Hematopoietic multipotent progenitor cell treated with erythropoietin and hydrocortisone succinate and interleukin-3 and kit ligand, for 4 days (in vitro differentiated cells): ENCODE data around the gene FOXC2.

Experiments used
- DNase-seq: peaks from one replicate; pipeline ENCODE4 v3.0.0-alpha.2; 2015

FOXC2 gene

GRCh38 chr16:86566601-86566965 lies at the start of gene FOXC2:
Gene FOXC2 (plus strand): TSS chr16:86566829. CDS start chr16:86567336, 507 bp downstream.
- DNase-seq: peak; percentile 87

DNA sequence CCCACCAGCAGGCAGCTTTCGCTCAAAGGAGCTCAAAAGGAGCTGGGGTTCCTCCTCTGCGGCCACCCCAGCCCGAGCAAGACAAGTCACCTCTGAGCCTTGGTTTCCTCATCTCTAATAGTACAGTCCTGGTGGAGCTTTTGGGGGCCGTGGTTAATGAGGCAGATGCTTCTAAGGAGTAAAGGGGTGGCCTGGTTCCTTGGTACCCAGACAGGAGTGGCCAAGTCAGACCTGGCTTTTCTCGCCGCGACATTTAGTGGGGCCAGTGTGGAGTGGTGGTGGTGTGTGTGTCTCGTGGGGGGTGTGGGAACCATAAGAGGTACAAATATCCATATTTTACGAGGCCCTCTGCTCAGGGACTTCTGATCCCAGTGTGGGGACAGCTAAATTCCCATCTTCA lies 49.6 kb upstream of the FOXC2 start:
- DNase-seq: no peak

- peak; percentile 74 for DNase-seq
These were observed 48.9 kb upstream of the FOXC2 start for GRCh38 chr16:86517652-86518258.

- DNase-seq: no peak
These were observed 47.5 kb upstream of the FOXC2 start for GRCh38 chr16:86519007-86519648.

DNA sequence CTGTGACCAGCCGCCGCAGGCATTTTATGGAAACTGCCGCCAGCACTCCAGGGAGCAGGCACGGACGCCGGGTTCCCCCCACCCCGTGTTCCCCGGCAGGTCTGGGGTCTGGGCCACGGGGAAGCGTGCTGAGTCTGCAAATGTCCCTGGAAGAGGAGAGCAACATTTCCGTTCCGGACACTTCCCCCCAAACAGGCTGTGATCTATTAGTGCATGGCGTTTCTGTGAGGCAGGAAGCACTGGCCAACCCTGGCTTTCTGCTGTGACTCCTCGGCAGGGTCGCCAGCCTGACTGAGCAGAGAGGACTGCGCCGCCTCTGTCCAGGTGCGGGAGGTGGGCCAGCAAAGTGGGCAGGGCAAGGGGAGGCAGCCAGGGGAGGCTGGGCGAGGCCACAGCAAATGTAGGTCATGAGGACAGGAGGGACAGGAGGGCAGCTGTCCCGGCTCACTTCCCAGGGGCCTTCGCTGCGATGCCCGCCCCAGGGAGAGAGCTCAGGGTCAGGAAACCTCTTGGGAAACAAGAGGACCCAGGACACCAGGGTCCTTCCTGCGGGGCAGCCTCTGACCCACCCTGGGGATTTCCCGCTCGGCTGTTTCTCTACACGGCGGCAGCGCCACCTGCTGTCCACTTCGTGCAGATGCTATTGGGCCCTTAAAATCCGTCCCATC lies 46.8 kb upstream of the FOXC2 start:
- peak; percentile 65 for DNase-seq

DNA sequence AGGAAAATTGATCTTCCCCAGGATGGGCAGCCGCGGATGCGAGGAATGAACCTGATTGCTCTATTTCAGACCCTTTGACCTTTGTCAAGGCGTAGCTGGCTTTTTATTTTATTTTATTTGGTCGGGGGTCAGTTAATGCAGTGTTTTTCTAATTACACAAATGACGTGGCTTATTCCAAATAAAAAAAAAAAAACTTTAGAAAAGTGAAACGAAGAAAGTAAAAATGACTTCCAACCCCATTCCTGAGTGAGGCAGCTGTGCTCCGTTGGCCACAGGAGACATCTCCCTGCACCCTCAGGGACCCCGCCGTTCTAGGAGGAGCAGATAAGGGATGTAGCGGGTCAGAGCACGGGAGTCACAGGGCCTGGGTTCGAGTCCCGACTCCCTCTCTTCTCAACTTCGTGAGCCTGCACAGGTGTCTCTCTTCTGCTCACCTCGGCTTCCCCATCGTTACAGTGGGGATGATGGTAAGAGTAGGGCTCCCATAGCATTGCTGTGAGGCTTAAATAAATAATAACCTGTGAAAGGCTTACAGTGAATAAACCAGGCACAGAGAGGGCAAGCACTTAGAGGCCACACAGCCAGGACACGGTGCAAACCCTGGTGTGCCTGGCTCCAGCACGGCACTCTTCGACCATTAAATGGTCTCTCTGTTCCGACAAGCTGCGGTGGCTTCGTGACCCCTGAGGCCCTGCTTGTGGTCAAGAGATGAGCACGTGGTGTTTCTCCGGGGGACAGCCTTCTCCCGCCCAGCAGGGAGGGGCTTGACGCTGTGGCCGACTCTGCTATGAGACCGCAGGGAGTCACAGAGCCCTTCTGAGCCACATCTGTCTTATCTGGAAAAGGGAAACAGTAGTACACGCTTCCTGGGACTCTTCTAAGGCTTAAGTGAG lies 46.1 kb upstream of the FOXC2 start:
- DNase-seq: no peak

- no peak for DNase-seq
These were observed 45.1 kb upstream of the FOXC2 start for GRCh38 chr16:86521236-86522197.

DNA sequence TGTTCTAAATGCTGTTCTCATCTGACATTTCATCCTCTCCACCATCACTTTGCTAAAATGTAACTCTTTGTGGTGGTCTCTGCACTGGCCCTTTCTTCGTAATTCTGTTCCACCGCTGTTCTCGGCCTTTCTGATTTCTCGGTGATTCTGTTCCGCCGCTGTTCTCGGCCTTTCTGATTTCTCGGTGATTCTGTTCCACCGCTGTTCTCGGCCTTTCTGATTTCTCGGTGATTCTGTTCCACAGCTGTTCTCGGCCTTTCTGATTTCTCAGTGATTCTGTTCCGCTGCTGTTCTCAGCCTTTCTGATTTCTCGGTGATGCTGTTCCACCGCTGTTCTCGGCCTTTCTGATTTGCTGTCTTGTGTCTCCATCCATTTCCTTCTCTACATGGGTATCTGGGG lies 44.0 kb upstream of the FOXC2 start:
- no peak for DNase-seq

DNA sequence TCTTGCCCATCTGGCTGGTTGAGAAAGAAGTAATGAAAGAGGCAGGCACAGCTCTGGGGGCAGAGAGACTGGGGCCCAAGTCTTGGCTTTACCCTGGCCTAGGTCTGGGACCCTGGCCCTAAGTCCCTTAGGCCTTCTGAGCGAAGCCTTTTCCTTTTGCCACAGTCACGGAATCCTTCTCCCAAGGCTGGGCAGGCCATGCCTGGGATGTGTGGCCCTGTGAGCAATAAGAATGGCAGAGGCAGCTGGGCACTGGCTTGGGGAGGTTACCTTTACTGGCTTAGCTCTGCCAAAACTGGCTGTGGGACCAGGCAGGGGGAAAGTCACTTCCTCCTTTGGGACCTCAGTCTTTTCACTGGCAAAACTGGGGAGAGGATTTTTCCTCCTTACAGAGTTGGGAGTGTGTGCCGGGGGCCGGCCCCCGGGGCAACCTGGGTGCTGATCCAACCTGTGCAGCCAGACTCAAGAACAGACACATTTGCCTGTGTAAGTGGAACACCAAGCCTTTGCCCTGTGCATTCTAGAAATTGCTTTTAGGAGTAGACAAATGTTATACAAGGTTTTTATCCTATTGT lies 43.4 kb upstream of the FOXC2 start:
- no peak for DNase-seq

DNA sequence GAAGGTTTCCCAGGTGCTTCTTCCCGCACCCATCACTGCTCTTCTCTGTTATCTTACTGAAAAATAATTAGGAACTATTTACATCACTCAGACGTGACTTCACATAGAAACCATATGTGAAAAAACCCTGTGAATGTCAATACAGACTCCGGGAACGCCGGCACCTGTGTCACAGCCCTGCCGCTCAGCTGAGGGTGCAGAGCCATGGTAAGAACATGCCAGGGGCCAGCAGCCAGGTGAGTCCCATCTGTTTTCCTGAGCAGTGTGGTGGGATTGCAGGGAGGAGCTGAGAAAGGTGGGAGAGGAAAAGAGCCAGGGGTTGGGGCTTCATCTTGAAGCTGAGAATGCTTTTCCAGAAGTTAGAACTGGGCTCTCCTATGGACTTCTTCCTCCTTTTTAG lies 42.6 kb upstream of the FOXC2 start:
- DNase-seq: no peak

GRCh38 chr16:86525696-86526095 lies 40.9 kb upstream of the FOXC2 start:
- DNase-seq: no peak

GRCh38 chr16:86527366-86527765 lies 39.3 kb upstream of the FOXC2 start:
- no peak for DNase-seq

GRCh38 chr16:86528061-86528929 lies 38.3 kb upstream of the FOXC2 start:
- no peak for DNase-seq

- no peak for DNase-seq
These were observed 37.5 kb upstream of the FOXC2 start for GRCh38 chr16:86529160-86529559.

GRCh38 chr16:86530251-86531190 lies 36.1 kb upstream of the FOXC2 start:
- no peak for DNase-seq

DNA sequence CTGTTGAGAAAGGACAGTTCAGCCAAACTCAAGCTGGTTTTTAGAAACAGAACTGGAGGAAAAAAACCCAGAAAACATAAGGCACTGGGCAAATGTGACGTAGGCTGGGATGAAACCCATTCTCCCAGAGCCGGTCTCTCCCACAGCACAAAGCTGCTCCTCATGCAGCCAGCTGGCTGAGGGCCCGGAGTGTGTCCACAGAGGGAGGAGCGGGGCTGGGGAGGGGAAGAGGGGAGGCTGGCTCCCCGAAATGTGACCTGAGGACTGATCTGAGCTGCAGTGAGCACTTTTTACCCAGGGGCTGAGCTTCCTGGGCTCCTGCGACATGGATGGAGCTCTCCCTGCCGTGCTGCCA lies 35.5 kb upstream of the FOXC2 start:
- DNase-seq: no peak

DNA sequence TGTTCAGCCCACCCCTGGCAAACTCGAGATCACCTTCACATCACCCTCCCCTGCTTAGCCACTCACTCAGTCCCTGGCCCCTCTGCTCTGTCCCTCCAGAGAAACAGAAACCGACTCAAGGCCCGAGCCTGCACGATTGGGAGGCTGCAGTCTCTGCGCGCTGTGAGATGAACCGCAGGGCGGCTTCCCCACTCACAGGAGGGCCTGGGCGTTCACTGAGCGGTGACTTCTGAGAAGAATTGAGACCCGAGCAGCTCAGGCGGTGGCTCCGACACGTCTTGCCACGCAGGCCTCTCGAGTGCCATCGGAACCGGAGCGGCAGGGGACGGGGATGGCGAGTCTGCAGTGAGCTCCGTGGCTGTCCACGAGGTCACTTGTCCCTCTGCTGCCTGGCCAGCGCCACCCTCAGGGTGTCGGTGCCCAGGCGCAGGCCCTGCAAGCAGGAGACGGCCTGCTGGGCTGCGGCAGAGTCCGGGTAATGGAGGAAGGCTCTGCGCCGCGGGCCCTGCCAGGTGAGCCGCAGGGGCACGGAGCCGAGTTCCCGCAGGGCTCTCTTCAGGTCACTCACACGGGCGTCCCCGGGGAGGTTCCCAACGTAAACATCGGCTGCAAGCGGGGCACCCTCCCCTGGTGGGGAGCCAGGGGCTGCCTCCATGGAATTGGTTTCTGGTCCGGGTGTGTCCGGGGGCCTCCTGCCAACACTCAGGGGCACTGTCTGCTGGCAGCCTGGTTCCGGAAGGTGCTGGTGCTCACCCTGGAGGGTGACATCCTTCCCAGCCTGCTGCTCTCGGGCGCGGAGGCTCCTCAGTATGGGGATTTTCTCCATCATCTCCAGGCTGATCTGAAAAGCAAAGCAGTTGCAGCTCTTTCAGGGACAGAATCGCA lies 34.7 kb upstream of the FOXC2 start:
- no peak for DNase-seq

DNA sequence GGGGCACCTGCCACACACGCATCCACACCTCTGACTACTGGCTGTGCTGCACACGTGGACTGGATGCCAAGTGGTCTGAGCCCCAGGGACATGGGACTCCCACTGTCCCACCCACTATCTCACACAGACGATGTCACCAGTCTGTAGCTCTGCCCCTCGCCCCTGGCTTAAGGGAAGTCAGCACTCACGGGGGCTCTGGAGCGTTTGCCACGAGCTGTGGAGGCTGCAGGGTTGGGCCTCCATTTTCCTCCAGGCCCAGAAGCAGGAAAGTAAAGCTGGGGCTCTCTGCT lies 34.2 kb upstream of the FOXC2 start:
- no peak for DNase-seq

DNA sequence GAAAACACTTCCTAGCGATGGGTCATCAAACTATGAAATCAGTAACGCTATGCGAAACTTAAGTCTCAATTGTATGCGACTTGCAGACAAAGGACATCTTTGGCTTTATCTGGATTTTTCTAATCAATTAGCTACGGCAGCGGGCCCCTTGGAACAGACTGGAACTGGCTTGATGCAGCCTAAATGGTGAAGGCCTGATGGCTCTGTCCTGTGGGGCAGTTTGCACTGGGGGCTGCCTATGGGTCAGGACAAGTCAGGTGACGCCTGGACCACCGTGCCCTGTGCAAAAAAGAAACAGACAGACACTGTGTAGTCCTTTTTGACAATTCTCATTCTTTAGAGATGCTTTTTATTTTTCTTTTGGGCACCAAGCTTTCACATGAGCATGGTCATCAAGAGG lies 33.6 kb upstream of the FOXC2 start:
- no peak for DNase-seq
